Endodermal cell (in vitro differentiated cells): ENCODE measurements around the gene CDK10. TPM values are rescaled to one million over a fixed set of nuclear protein-coding genes. Genes with fewer than 3 reads are reported as not detected.

ENCODE experiments used
- DNase-seq: peaks from one replicate; pipeline ENCODE4 v3.0.0-alpha.2; 2017
- H3K27ac ChIP-seq: 2 replicates; pipeline ENCODE4 v1.5.1; 2013; ENCODE audit warnings: mild to moderate bottlenecking, low read depth, low read length, moderate library complexity
- H3K27me3 ChIP-seq: 2 replicates; pipeline ENCODE4 v1.6.1; 2013; ENCODE audit warnings: mild to moderate bottlenecking, low read length, moderate library complexity; ENCODE audit not compliant: insufficient read depth, control insufficient read depth, poor library complexity, severe bottlenecking
- H3K36me3 ChIP-seq: 2 replicates; pipeline ENCODE4 v1.7.0; 2013; ENCODE audit warnings: mild to moderate bottlenecking, low read length, moderate library complexity; ENCODE audit not compliant: control insufficient read depth, insufficient read depth
- H3K4me1 ChIP-seq: one replicate; pipeline ENCODE4 v1.7.0; 2013; ENCODE audit warnings: low read length; ENCODE audit not compliant: control insufficient read depth, insufficient read depth
- H3K4me3 ChIP-seq: 2 replicates; pipeline ENCODE4 v1.5.1; 2013; ENCODE audit warnings: mild to moderate bottlenecking, low read length, moderate library complexity
- H3K9ac ChIP-seq: 2 replicates; pipeline ENCODE4 v1.6.1; 2013; ENCODE audit warnings: mild to moderate bottlenecking, low read length, moderate library complexity; ENCODE audit not compliant: poor library complexity, severe bottlenecking; ENCODE audit errors: extremely low read depth
- H3K9me3 ChIP-seq: 2 replicates; pipeline ENCODE4 v1.6.1; 2013; ENCODE audit warnings: mild to moderate bottlenecking, low read length, moderate library complexity; ENCODE audit not compliant: control insufficient read depth
- H3K27ac Mint-ChIP-seq: 2 replicates; pipeline ENCODE4 v1.8.0; 2020; ENCODE audit warnings: mixed read lengths
- H3K27me3 Mint-ChIP-seq: 2 replicates; pipeline ENCODE4 v1.8.0; 2021; ENCODE audit warnings: mild to moderate bottlenecking, mixed read lengths; ENCODE audit not compliant: insufficient read depth
- H3K36me3 Mint-ChIP-seq: 2 replicates; pipeline ENCODE4 v1.8.0; 2020; ENCODE audit warnings: low read depth, mixed read lengths
- H3K4me1 Mint-ChIP-seq: 2 replicates; pipeline ENCODE4 v1.8.0; 2020; ENCODE audit warnings: mixed read lengths
- H3K4me3 Mint-ChIP-seq: 2 replicates; pipeline ENCODE4 v1.8.0; 2020; ENCODE audit warnings: mild to moderate bottlenecking, moderate library complexity, mixed read lengths
- H3K9me3 Mint-ChIP-seq: 2 replicates; pipeline ENCODE4 v1.8.0; 2020; ENCODE audit warnings: mild to moderate bottlenecking, mixed read lengths
- CTCF ChIP-seq: fragments of 200-600 bp; sonication (generic); conservative IDR thresholded peaks from 2 replicates; pipeline ENCODE4 v1.5.0; 2021; ENCODE audit warnings: antibody characterized with exemption, mild to moderate bottlenecking
- WGBS, 2 experiments: methylation state at CpG; one replicate each; pipeline versions ENCODE4 v1.1.5 to v1.1.7; 2013; ENCODE audit warnings: missing lambda C conversion rate in 2 of 2, mixed read lengths in 1 of 2; ENCODE audit not compliant: insufficient coverage in 1 of 2, insufficient read length in 1 of 2; 5-methylcytosine and 5-hydroxymethylcytosine counted together
- total RNA-seq, 2 donors: library from RNA; stranded (reverse); fragmentation: NEBNext Ultra II Directional in 1 of 2; extraction: Animal tissue kit (Norgen Biotek cat#: 25700) in 1 of 2; gene quantifications; 2 replicates in 1 of 2; 3 replicates in 1 of 2; pipeline ENCODE4 v1.2.1, GENCODE V29; 2021

The CDK10 gene
- total RNA-seq, 2 donors from 2014 or later: 108 to 123 TPM

DNA sequence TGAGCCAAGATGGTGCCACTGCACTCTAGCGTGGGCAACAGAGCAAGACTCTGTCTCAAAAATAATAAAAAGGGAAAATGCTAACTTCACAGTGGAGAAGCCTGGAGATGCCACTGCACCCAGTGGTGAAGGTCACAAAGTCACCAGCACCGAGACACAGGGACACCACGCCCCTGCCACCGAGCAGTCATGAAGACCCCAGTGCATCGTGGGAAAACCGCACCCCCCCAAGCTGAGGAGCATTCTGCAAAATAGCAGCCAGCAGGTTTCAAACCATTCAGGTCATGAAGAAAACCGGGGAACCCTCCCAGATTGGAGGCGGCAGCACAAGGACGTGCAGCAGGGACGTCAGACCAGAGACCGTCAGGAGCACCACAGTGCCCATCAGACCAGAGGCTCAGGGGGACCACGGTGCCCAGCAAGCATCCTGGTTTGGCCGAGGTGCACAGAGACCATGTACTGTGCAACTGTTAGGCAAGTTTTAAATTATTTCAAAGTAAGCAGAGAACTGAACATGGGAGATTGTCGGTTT, 42.7 kb upstream of the CDK10 start:
- Mint-ChIP-seq H3K27ac (no peak overlapping the region), H3K4me3 (no peak overlapping the region), H3K4me1 (peaks cover 8% of the 10 kb centered on the region), H3K36me3 (peaks cover 25% of the 10 kb centered on the region), H3K27me3 (peaks cover 4% of the 10 kb centered on the region), H3K9me3 (no peaks in the 10 kb centered on the region)
- Histone ChIP-seq H3K4me1 (peaks cover 5% of the 10 kb centered on the region), H3K9ac (no peak overlapping the region), H3K27me3 (no peaks in the 10 kb centered on the region), H3K4me3 (no peak overlapping the region), H3K36me3 (peaks cover 25% of the 10 kb centered on the region), H3K27ac (no peak overlapping the region), H3K9me3 (no peaks in the 10 kb centered on the region)
- no peak for DNase-seq
- no peak for TF ChIP-seq CTCF
- WGBS, 2 experiments: 94 to 95% methylated on average over 14 of the region's 14 CpGs

DNA sequence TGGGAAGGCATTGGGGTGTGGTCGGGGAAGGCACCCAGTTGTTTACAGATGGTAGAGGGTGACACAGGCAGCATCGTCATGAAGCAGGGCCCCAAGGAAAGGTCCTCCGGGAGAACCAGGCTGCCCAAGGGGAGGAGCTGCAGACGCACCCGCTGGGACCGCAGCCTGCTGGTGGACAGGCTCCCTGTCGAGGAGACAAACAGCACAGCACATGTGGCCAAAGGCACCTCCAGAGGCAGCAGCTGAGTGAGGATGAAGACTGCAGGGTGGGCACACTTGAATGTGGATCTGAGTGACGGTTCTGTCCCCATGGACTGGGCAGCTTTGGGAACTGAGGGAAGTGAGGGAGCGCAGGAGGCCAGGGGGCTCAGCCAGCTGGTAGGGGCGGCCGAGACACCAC, 41.4 kb upstream of the CDK10 start:
- Mint-ChIP-seq H3K27ac (no peak overlapping the region), H3K27me3 (peaks cover 4% of the 10 kb centered on the region), H3K4me1 (peaks cover 8% of the 10 kb centered on the region), H3K36me3 (peaks cover 34% of the 10 kb centered on the region), H3K9me3 (no peaks in the 10 kb centered on the region), H3K4me3 (no peak overlapping the region)
- Histone ChIP-seq H3K4me3 (no peak overlapping the region), H3K9ac (no peak overlapping the region), H3K27ac (no peak overlapping the region), H3K4me1 (peaks cover 5% of the 10 kb centered on the region), H3K9me3 (no peaks in the 10 kb centered on the region), H3K36me3 (peaks cover 30% of the 10 kb centered on the region), H3K27me3 (no peaks in the 10 kb centered on the region)
- no peak for TF ChIP-seq CTCF
- WGBS, 2 experiments: 90 to 98% methylated on average over 9 to 11 of the region's 11 CpGs
- no peak for DNase-seq

- peaks cover 5% of the 10 kb centered on the region for H3K4me1 ChIP-seq
- no peaks in the 10 kb centered on the region for H3K27me3 ChIP-seq
These were observed 40.2 kb upstream of the CDK10 start for GRCh38 chr16:89646270-89646669.

More at GRCh38 chr16:89646270-89646669, 40.2 kb upstream of the CDK10 start:
- Histone ChIP-seq H3K9ac (no peak overlapping the region), H3K9me3 (no peaks in the 10 kb centered on the region), H3K27ac (no peak overlapping the region), H3K36me3 (peaks cover 36% of the 10 kb centered on the region), H3K4me3 (no peak overlapping the region)
- H3K27ac Mint-ChIP-seq: no peak overlapping the region
- H3K4me3 Mint-ChIP-seq: no peak overlapping the region
- H3K27me3 Mint-ChIP-seq: no peaks in the 10 kb centered on the region
- H3K4me1 Mint-ChIP-seq: peaks cover 8% of the 10 kb centered on the region
- H3K36me3 Mint-ChIP-seq: peaks cover 42% of the 10 kb centered on the region
- DNase-seq: no peak
- no peak for TF ChIP-seq CTCF
- WGBS, 2 experiments: 93 to 97% methylated on average over 22 of the region's 22 CpGs
- no peaks in the 10 kb centered on the region for H3K9me3 Mint-ChIP-seq
